ENCODE data around the gene GPS1.
A peak's percentile ranks its signal among the peaks of the same experiment; 100 is the strongest.

- TF ChIP-seq EZH2phosphoT487 (IDR thresholded peaks at IDR 0.05; ENCODE audit: unreplicated experiment) (no peak), EZH2 (IDR thresholded peaks at IDR 0.05; ENCODE audit: low read depth, unreplicated experiment) (no peak), CTCF (conservative IDR thresholded peaks at IDR 0.05; ENCODE audit: low read depth in 2 of 2) (peak; percentile 46 to 52), POLR2AphosphoS5 (IDR thresholded peaks at IDR 0.05; ENCODE audit: low read depth) (peak; percentile 61), STAT1 (IDR thresholded peaks at IDR 0.05; ENCODE audit: unreplicated experiment) (no peak), ETS1 (IDR thresholded peaks at IDR 0.05) (no peak)
Observed at GRCh38 chr17:82105882-82106687, 54.4 kb downstream of the GPS1 start.
